Calu3 (cell line): Measurements from ENCODE around the gene GRPEL2. TPM values are rescaled to one million over a fixed set of nuclear protein-coding genes. Genes with fewer than 3 reads are reported as not detected.
A peak's percentile ranks its signal among the peaks of the same experiment; 100 is the strongest.

Source experiments
- BruUV-seq: library from RNA; stranded (reverse); fragments of 400-500 nt; replicated peaks from 2 replicates; lab custom pipeline; 2021; lab: Mats Ljungman, UMichigan
- CTCF ChIA-PET: fragments of 300-600 bp; sonication (Branson Sonifier 250); formaldehyde crosslinking; loops from one replicate; lab custom pipeline; 2022; ENCODE audit warnings: antibody characterized with exemption; lab: Charles Lee
- DNase-seq: peaks from one replicate; pipeline ENCODE4 v3.0.0; 2022
- H3K27ac Mint-ChIP-seq: one replicate; pipeline ENCODE4 v1.8.0; 2022; ENCODE audit warnings: mixed read lengths; ENCODE audit not compliant: unreplicated experiment
- H3K27me3 Mint-ChIP-seq: one replicate; pipeline ENCODE4 v1.8.0; 2022; ENCODE audit warnings: mixed read lengths; ENCODE audit not compliant: unreplicated experiment
- H3K36me3 Mint-ChIP-seq: one replicate; pipeline ENCODE4 v1.8.0; 2022; ENCODE audit warnings: mild to moderate bottlenecking, moderate library complexity, mixed read lengths; ENCODE audit not compliant: insufficient read depth, unreplicated experiment
- H3K4me1 Mint-ChIP-seq: one replicate; pipeline ENCODE4 v1.8.0; 2022; ENCODE audit warnings: mild to moderate bottlenecking, low read depth, mixed read lengths; ENCODE audit not compliant: unreplicated experiment
- H3K4me3 Mint-ChIP-seq: one replicate; pipeline ENCODE4 v1.8.0; 2022; ENCODE audit warnings: mild to moderate bottlenecking, low read depth, moderate library complexity, mixed read lengths; ENCODE audit not compliant: unreplicated experiment
- H3K9me3 Mint-ChIP-seq: one replicate; pipeline ENCODE4 v1.8.0; 2022; ENCODE audit warnings: low read depth, mixed read lengths; ENCODE audit not compliant: unreplicated experiment
- intact Hi-C: fragments of 100-400 bp; cut with micrococcal nuclease; formaldehyde crosslinking; loops from one replicate; pipeline ENCODE4 v1.10.0; 2022; ENCODE audit not compliant: unreplicated experiment
- total RNA-seq: library from RNA; stranded (reverse); gene quantifications from 2 replicates; pipeline ENCODE4 v1.2.3, GENCODE V29; 2022
- TF ChIP-seq, protein P1 (sequence below): fragments of 200-600 bp; IDR thresholded peaks from one replicate; pipeline ENCODE4 v1.8.0; 2022; ENCODE audit warnings: antibody characterized with exemption; ENCODE audit not compliant: unreplicated experiment

GRPEL2 gene
- total RNA-seq, 1 experiment from 2014 or later: 28.2 TPM

DNA sequence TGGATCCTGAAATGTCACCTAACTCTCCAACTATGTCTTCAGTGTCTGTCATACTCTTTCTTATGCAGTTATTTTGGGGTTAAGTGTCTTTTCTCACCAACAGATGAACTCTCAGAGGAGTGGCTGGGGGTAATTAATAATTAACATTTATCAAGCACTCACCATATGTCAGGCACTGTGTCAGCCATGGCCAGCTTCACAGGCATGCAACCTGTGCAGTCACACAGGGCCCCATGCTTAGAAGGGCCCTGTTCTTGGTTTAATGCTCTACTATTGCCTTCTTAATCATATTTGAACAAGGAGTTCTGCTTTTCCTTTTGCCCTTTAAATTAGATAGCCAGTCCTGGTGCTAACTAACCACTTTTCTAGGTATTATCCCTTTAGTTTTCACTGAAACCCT, 3.4 kb upstream of the GRPEL2 start:
- Mint-ChIP-seq H3K27me3 (no peaks in the 10 kb centered on the region), H3K36me3 (peaks cover 25% of the 10 kb centered on the region), H3K27ac (no peak overlapping the region), H3K9me3 (peaks cover 3% of the 10 kb centered on the region), H3K4me1 (peaks cover 36% of the 10 kb centered on the region), H3K4me3 (no peak overlapping the region)
- CTCF ChIA-PET: no interaction called here
- intact Hi-C loops: no loop called here
- no TSS peak for BruUV-seq
- DNase-seq: no peak
- TF ChIP-seq, protein P1, sequence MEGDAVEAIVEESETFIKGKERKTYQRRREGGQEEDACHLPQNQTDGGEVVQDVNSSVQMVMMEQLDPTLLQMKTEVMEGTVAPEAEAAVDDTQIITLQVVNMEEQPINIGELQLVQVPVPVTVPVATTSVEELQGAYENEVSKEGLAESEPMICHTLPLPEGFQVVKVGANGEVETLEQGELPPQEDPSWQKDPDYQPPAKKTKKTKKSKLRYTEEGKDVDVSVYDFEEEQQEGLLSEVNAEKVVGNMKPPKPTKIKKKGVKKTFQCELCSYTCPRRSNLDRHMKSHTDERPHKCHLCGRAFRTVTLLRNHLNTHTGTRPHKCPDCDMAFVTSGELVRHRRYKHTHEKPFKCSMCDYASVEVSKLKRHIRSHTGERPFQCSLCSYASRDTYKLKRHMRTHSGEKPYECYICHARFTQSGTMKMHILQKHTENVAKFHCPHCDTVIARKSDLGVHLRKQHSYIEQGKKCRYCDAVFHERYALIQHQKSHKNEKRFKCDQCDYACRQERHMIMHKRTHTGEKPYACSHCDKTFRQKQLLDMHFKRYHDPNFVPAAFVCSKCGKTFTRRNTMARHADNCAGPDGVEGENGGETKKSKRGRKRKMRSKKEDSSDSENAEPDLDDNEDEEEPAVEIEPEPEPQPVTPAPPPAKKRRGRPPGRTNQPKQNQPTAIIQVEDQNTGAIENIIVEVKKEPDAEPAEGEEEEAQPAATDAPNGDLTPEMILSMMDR: no peak

DNA sequence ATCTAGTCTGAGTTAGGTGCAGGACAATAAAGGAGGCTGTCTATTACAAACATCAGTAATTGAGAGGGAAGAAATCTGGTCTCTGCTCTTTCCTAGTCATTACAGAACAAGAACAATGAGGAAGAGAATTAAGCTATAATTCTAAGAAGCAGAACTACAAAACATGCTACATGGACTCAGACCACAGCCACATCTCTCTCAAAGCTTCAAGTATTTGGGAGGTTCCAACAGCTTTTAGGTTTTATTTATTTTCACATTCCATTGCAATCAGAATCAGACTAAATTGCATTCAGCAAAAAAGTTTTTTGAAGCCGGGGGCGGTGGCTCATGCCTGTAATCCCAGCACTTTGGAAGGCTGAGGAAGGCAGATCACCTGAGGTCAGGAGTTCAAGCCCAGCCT, 1.1 kb upstream of the GRPEL2 start:
- Mint-ChIP-seq H3K4me3 (peak overlapping the region; percentile 96), H3K27me3 (no peaks in the 10 kb centered on the region), H3K36me3 (peaks cover 44% of the 10 kb centered on the region), H3K9me3 (no peaks in the 10 kb centered on the region), H3K4me1 (peaks cover 38% of the 10 kb centered on the region), H3K27ac (peak overlapping the region; percentile 93)
- TF ChIP-seq, protein P1: no peak
- intact Hi-C loops: no loop called here
- CTCF ChIA-PET: interaction anchor here (1.5 to 3.1 kb wide), 2 partner anchors 14 to 23 kb away, joined by 5 to 23 read pairs; partner anchors contain the start of gene PCYOX1L
- no peak for DNase-seq
- no TSS peak for BruUV-seq

DNA sequence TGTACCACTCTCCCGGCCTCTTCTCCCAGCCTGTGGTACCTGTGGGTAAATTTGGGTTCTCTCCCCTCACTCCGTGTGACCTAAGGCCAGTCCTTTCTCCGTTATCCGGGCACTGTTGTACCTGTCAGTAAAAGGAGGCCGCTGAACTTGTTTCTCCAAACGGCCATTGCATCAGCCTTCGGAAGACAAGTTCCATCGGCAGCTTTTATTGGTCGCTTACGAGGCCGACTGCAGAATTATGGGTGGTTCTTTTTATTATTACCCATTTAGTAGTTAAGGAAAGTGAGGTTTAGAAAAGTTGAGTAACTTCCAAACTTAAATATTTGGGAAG, 558 bp downstream of the GRPEL2 start:
- intact Hi-C loops: no loop called here
- H3K36me3 Mint-ChIP-seq: peaks cover 61% of the 10 kb centered on the region
- CTCF ChIA-PET: interaction anchor here (0.6 to 3.1 kb wide), 4 partner anchors 12 to 488 kb away, joined by 3 to 23 read pairs (median 3); partner anchors contain the start of gene PCYOX1L
- BruUV-seq: no TSS peak
- H3K4me1 Mint-ChIP-seq: peaks cover 38% of the 10 kb centered on the region
- peak; percentile 19 for DNase-seq
- peak overlapping the region; percentile 96 for H3K4me3 Mint-ChIP-seq
- no peaks in the 10 kb centered on the region for H3K9me3 Mint-ChIP-seq
- TF ChIP-seq, protein P1: no peak
- H3K27ac Mint-ChIP-seq: peak overlapping the region; percentile 93
- no peaks in the 10 kb centered on the region for H3K27me3 Mint-ChIP-seq

DNA sequence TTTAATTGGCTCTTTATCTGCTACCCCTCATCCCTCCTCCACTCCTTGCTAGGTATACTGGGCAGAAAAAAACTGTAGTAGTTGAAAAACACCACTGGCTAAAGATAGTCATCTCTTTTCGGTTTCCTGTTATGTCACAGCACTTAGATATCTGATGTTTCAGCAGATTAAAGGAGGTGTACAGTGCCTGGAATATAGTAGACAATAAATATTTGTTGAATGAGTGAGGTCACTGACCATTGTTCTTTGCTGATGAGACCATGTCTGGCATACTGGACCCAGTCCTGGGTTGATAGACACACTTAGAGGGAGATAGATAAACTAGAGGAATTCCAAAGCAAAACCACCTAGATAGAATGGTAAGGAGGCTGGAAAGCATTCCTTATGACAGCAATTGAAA, 3.2 kb downstream of the GRPEL2 start:
- BruUV-seq: no TSS peak

More for the DNA sequence above, 3.2 kb downstream of the GRPEL2 start:
- Mint-ChIP-seq H3K9me3 (no peaks in the 10 kb centered on the region), H3K27me3 (no peaks in the 10 kb centered on the region), H3K36me3 (peaks cover 82% of the 10 kb centered on the region), H3K27ac (no peak overlapping the region), H3K4me1 (peaks cover 29% of the 10 kb centered on the region), H3K4me3 (no peak overlapping the region)
- TF ChIP-seq, protein P1: no peak
- DNase-seq: no peak
- intact Hi-C loops: no loop called here
- CTCF ChIA-PET: no interaction called here
